ENCODE measurements around the gene DZIP1L. TPM values are rescaled to one million over a fixed set of nuclear protein-coding genes. Genes with fewer than 3 reads are reported as not detected.

The DZIP1L gene
- total RNA-seq, 2 experiments from 2014 or later = not detected

DNA sequence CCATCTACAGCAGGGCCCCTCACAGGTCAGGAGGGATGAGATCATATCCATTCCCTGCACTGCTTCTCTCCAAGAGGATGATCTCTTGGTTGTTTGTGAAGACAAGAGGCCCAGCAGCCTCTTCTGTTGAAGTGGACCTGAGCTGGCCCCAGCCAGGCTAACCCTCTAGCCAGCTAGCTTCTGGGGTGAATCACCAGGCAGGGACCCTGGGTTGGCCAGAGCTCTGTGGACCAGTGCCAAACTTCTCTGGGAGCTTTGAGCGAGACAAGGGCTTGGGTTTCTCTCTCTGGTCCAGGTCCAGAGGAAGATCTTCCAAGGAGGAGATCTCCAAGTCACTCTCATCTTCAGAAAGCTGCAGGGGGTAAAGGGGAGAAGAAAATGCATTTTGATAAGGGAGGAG lies 52.8 kb downstream of the DZIP1L start:
- Mint-ChIP-seq H3K4me3 (no peak overlapping the region), H3K4me1 (ENCODE audit: low read depth) (peaks cover 4% of the 10 kb centered on the region), H3K27ac (no peak overlapping the region), H3K9me3 (no peaks in the 10 kb centered on the region), H3K36me3 (ENCODE audit: low read depth) (no peaks in the 10 kb centered on the region), H3K27me3 (no peaks in the 10 kb centered on the region)
- POLR2A ChIA-PET = no interaction called here
- DNase-seq = no peak
- TF ChIP-seq, protein P1, sequence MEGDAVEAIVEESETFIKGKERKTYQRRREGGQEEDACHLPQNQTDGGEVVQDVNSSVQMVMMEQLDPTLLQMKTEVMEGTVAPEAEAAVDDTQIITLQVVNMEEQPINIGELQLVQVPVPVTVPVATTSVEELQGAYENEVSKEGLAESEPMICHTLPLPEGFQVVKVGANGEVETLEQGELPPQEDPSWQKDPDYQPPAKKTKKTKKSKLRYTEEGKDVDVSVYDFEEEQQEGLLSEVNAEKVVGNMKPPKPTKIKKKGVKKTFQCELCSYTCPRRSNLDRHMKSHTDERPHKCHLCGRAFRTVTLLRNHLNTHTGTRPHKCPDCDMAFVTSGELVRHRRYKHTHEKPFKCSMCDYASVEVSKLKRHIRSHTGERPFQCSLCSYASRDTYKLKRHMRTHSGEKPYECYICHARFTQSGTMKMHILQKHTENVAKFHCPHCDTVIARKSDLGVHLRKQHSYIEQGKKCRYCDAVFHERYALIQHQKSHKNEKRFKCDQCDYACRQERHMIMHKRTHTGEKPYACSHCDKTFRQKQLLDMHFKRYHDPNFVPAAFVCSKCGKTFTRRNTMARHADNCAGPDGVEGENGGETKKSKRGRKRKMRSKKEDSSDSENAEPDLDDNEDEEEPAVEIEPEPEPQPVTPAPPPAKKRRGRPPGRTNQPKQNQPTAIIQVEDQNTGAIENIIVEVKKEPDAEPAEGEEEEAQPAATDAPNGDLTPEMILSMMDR (IDR thresholded peaks at IDR 0.05) = no peak
- no peak for ATAC-seq
- CTCF ChIA-PET = interaction anchor here (12.7 kb wide), 1 partner anchor 55 kb away, joined by 181 read pairs; the partner anchor contains the start of gene DZIP1L
- intact Hi-C loops (cut with micrococcal nuclease) = no loop called here

DNA sequence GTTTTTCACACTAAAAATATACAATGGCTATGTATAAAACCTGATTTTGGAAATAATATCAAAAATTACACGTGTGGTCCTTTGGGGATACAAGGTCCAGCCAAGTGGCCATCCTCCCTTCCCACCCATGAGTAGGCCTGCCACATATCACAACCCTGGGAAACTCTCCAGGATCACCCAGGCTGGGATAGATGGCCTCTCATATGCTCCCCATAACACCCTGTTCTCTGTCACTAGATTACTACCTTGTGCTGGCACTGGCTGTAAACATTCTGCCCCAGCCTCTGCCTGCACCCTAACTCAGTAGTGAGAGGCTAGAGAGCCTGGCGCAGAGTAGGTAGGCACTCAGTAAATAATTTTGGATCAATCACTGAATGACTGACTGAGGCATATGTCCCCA lies 53.4 kb downstream of the DZIP1L start:
- H3K4me3 Mint-ChIP-seq = no peak overlapping the region
- TF ChIP-seq, protein P1 (IDR thresholded peaks at IDR 0.05) = no peak
- ChIA-PET POLR2A (no interaction called here), CTCF (interaction anchor here (12.7 kb wide), 1 partner anchor 56 kb away, joined by 181 read pairs; the partner anchor contains the start of gene DZIP1L)
- DNase-seq (no peak), ATAC-seq (no peak)
- H3K9me3 Mint-ChIP-seq = no peaks in the 10 kb centered on the region
- no peaks in the 10 kb centered on the region for H3K27me3 Mint-ChIP-seq
- intact Hi-C loops (cut with micrococcal nuclease) = no loop called here
- no peak overlapping the region for H3K27ac Mint-ChIP-seq
- no peaks in the 10 kb centered on the region for H3K36me3 Mint-ChIP-seq (ENCODE audit: low read depth)
- peaks cover 4% of the 10 kb centered on the region for H3K4me1 Mint-ChIP-seq (ENCODE audit: low read depth)

DNA sequence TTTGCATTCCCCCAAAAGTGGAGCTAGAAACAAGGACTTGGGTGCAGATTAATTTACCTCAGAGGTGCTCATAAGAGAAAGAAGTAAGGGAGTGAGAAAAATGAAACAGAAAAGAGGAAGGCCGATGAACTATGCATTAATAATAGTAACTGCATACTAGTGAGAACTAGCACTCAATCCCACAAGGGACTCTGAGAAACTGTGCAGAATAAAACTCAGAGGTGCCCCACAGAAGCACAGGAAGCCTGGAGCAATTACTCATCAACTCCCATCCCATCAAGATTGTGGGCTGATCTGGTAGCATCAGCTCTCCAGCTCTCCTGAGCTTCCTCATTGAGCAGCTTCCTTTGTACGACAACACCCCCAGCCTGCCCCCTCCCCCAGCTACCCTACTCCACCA lies 54.6 kb downstream of the DZIP1L start:
- TF ChIP-seq, protein P1 (IDR thresholded peaks at IDR 0.05) = no peak
- Mint-ChIP-seq H3K27ac (no peak overlapping the region), H3K4me1 (ENCODE audit: low read depth) (no peaks in the 10 kb centered on the region), H3K36me3 (ENCODE audit: low read depth) (no peaks in the 10 kb centered on the region), H3K27me3 (peaks cover 2% of the 10 kb centered on the region), H3K9me3 (no peaks in the 10 kb centered on the region), H3K4me3 (no peak overlapping the region)
- CTCF ChIA-PET = interaction anchor here (0.9 to 2.1 kb wide), 2 partner anchors 8 to 58 kb away, joined by 4 to 5 read pairs; no protein-coding TSS in a partner anchor
- ATAC-seq (no peak), DNase-seq (no peak)
- POLR2A ChIA-PET = no interaction called here
- intact Hi-C loops (cut with micrococcal nuclease) = no loop called here

DNA sequence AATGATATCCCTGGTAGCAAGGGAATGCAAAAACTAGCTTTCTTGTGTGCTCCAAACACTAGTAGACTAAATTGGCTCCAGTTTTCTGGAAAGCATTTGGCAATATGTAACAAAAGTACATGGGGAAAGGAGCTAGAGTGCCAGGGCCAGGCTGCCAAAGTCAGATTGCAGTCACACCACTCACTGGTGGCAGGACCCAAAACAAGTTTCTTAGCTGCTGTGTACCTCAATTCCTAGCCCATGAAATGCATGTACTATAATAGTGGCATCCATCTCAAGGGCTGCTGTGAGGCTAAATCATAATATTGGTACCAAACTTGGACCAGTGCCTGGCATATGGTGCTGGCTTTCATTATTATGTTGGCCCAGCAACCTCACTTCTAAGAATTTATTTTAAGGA lies 56.1 kb downstream of the DZIP1L start:
- ATAC-seq = no peak
- Mint-ChIP-seq H3K4me3 (no peak overlapping the region), H3K4me1 (ENCODE audit: low read depth) (no peaks in the 10 kb centered on the region), H3K36me3 (ENCODE audit: low read depth) (no peaks in the 10 kb centered on the region), H3K9me3 (no peaks in the 10 kb centered on the region), H3K27ac (no peak overlapping the region), H3K27me3 (peaks cover 2% of the 10 kb centered on the region)
- CTCF ChIA-PET = interaction anchor here (2.1 kb wide), 1 partner anchor 10 kb away, joined by 5 read pairs; no protein-coding TSS in a partner anchor
- TF ChIP-seq, protein P1 (IDR thresholded peaks at IDR 0.05) = no peak
- POLR2A ChIA-PET = no interaction called here
- intact Hi-C loops (cut with micrococcal nuclease) = no loop called here
- no peak for DNase-seq

DNA sequence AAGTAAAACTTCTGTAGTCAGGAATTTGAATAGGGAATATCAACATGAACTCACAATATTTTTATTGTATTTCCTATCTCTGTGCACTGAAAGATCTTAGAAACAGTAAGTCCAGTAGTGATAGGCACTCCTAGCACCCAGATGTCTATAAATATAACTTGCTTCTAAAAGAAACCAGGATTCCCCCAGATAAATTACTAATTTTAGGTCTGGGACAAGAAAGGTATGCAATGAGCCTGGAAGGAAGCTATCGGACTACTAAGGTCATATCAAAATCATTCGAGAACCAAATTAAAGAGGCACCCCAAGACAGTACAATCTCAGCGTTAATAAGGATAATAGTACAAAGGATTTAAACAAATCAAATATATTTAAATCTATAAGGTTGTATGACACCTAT lies 58.0 kb downstream of the DZIP1L start:
- no peak overlapping the region for H3K27ac Mint-ChIP-seq
- ChIA-PET CTCF (interaction anchor here (1.0 kb wide), 1 partner anchor 62 kb away, joined by 3 read pairs; no protein-coding TSS in a partner anchor), POLR2A (no interaction called here)
- ATAC-seq (no peak), DNase-seq (no peak)
- H3K4me3 Mint-ChIP-seq = no peak overlapping the region
- H3K4me1 Mint-ChIP-seq (ENCODE audit: low read depth) = no peaks in the 10 kb centered on the region
- intact Hi-C loops (cut with micrococcal nuclease) = no loop called here
- H3K36me3 Mint-ChIP-seq (ENCODE audit: low read depth) = no peaks in the 10 kb centered on the region
- peaks cover 2% of the 10 kb centered on the region for H3K27me3 Mint-ChIP-seq
- H3K9me3 Mint-ChIP-seq = no peaks in the 10 kb centered on the region
- TF ChIP-seq, protein P1 (IDR thresholded peaks at IDR 0.05) = no peak
